HG02885 (cell line): Measurements from ENCODE around the gene CASP9.
A peak's percentile ranks its signal among the peaks of the same experiment; 100 is the strongest.
"Not testable (repeated sequence)": the region's sequence is repeated elsewhere in the genome, so short reads cannot be mapped to it uniquely, and the experiment has no call there.

Source experiments
- ATAC-seq: cut with Tn5 transposase; IDR thresholded peaks from one replicate; pipeline ENCODE4 v1.9.1; 2021; ENCODE audit warnings: mild to moderate bottlenecking; ENCODE audit not compliant: unreplicated experiment, poor library complexity

Gene CASP9

DNA sequence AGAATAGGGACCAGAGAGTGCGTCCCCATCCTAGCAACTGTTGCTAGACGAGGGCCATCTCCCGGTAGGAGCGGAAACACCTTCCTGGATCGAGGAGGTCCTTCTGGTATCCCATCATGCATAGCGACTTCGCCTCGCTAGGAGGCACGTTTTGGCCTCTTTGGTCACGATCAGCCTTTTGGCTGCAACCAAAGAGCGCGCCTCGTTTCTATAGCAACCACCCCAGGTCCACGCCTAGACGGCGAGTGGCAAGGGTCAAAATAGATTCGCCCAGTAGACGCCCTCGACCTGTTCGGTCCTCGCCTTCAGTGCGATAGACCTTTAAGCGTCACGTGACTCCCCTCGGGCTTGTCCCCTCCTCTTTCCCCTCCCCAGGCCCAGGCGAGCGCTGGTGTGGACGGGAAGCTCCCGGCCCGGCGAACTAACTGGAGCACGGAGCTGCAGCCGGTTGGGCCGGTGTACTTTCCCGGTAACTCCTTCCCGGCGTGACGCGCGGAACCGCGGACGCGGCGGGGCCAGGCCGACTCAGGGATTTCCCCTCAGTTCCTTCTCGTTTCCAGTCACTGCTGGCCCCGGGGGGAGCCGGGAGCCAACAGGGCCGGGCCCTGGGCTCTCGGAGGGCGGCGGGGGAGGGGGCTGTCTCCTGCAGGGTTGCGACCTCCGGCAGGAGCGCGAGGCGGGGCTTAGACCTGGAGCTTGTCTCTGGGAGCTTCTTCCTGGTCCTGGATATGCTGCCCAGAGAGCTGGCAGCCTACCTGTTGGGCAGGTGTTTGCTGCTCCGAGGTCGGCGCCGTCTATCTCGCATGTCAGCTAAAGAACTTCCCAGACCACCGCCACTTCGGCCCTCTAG lies 2.7 kb upstream of the CASP9 start, which contains the start of gene DNAJC16:
Gene DNAJC16, plus strand, starts transcription at position 359 of the 850 bp plus-strand sequence. CDS start 2,258 bp downstream, outside the sequence.
- ATAC-seq, result peak; percentile 48

DNA sequence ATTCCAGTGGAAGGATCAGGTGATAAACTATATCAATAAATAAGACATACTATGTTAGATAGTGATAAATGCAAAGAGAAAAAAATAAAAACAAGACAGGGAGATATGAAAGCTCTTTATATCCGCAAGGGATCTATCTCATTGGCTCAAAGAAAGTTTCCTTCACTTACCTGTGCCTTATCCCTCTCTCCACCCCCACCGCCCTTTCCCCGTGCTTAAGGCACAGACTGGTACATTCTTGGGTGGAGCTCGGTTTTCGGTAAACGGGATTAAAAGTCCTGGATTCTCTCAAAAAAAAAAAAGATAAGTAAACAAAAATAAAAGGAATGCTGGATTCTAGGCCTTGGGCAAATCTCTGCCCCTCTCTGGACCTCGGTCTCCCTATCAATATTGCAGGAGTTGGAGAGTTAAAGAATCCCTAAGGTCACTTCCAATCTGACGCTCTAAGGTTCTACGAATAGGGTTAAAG lies 2.0 kb upstream of the CASP9 start:
- ATAC-seq, result no peak

DNA sequence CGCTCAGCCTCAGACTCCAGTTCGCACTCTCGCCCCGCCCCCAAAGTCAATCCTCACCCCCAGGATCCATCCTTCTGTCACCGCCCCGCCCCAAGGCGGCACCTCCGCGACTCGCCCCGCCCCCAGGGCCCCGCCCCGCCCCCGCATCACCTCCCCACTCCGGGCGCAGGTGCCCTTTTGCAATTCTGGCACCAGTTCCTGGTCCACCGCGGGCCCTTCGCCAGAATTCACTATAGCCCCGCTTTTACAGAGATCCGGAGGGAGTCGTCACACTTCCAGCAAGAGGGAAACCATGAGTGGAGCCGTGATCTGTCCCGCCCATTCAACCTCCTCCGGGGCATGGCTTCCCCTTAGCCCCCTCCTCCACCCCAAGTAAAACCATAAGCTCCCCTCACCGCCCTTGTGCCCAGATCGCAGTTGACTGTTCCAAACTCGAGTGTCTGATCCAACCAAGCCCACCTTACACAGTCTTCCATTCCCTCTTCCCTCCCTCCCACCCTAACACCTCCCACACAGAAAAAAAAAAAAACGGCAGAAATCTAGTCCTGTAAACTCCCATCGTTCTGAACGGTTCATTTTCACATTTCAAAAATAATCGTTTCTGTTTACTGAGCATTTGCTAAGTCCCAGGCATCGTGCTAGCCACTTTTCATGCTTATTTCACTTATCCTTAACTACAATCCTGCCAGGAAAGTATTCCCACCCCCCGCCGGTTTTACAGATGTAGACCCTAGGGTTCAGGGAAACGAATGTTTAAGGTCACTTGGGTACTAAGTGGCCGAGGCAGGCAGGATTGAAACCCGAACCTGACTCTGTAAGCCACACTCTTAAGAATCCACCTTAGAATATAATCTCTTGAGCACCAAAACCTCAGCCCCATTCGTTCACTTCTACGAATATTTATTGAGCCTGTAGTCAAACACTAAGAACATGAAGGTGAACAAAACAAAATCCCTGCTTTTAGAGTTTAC lies 1.3 kb upstream of the CASP9 start:
- peak; percentile 55 for ATAC-seq

DNA sequence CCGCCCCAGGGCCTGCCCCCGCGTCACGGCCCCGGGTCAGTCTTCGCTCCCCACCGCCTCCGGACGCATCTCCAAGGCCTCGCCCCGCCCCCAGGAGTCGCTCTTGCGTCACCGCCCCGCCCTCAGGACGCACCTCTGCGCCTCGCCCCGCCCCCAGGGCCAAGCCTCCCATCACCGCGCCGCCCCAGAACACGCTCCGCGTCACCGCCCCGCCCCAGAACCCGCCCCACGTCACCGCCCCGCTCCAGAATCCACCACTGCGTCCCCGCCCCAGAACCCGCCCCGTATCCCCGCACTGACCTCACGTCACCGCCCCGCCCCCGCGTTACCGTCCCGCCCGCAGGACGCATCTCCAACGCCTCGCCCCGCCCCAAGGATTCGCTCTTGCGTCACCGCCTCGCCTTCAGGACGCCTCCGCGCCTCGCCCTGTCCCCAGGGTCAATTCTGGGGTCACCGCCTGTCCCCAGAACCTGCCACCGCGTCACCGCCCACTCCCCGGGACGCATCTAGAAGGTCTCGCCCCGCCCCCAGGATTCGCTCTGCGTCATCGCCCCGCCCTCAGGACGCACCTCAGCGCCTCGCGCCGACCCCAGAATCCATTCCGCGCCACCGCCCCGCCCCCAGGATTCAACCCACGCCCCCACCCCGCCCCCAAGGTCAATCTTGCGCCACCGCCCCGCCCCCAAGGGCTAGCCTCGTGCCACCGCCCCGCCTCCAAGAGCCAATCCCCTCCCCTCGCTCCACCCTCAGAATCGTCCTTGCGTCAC lies 451 bp upstream of the CASP9 start:
- peak; percentile 46 for ATAC-seq

DNA sequence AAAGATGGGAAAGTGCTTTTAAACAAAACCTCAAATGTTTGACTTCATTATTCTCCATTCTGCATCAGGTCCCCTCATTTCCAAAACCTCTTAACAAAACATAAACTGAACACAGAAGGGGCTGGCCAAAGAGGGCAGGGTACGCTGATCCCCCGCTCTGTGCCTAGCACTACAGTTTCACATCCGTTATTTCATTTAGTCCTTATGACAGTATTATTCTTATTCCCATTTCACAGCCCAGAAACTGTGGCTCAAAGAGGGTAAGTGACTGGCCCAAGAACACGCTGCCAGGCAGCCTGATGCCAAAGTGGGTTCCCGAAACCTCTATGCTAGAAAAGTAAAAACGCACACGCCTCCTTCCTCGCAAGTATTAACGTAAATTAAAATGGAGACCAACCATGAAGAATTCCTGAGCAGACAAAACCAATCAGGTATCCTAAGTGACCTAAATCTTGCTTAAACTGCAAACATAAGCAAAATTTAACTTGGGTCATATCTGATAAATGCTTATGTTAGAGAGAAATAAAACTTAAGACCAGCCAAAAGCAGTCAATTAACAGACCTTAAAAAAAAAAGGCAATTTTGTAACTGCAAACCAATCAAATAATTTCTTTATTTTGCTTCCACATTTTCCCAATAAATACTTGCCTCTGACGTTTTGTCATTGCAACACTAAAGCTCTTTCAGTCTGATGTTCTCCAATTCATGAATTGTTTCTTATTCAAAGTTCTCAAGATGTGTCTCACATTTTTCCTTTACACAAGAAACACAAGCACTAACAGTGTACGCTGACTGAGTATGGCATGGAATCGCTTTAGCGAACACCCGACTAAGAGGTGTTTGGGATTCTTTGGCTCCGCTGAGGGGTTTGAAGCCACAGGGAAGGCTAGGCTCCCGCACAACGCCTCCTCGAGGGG lies 653 bp downstream of the CASP9 start:
- ATAC-seq, result no peak

DNA sequence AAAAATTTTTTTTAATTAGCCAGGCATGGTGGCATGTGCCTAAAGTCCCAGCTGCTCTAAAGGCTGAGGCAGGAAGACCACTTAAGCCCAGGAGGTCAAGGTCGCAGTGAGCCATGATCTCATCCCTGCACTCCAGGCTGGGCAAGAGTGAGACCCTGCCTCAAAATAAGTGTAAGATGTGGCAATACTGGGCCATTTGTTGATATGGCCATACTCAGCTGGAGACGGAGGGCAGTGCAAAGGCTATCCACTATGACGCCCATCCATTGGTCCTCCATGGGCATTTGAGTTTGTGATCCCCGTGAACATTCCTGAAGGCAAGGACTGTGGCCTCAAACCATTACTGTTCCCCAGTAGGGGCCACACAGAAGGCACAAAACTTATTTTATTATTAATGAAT lies 1.5 kb downstream of the CASP9 start:
- ATAC-seq, result no peak

DNA sequence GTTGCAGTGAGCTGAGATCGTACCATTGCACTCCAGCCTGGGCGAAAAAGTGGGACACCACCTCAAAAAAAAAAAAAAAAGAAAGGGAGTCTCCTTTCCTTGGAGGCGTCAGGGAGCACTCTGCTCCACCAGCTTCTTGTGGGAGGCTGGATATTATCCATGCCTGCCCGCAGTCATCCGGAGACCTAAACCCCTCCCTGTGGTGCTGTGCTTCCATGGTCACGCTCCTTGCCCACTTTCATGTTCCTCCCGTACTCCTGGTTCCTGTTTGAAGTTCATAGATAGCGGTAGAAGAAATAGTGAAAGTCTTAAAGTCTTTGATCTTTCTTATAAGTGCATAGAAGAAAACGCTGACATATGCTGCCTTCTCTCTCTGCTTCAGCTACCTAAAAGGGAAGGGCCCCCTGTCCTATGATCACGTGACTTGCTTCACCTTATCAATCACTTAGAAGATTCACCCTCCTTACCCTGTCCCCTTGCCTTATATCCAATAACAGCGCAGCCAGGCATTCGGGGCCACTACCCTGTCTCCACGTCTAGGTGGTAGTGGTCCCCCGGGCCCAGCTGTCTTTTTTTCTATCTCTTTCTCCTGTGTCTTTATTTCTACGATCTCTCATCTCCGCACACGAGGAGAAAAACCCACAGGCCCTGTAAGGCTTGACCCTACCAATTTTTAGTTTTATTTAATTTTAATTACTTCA lies 2.7 kb downstream of the CASP9 start:
- ATAC-seq, result not testable (repeated sequence)

DNA sequence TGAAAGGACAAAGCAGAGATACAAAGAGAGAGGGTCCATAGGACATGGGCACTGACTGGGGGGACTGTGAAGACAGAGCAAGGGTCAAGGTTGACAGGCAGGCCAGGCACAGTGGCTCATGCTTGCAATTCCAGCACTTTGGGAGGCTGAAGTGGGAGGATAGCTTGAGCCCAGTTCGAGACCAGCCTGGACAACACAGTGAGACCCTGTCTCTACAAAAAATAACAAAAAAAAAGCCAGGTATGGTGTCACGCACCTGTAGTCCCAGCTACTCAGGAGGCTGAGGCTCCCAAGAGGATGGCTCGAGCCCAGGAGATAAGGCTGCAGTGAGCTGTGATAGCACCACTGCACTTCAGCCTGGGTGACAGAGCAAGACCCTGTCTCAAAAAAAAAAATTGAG lies 4.4 kb downstream of the CASP9 start:
- ATAC-seq, result no peak

DNA sequence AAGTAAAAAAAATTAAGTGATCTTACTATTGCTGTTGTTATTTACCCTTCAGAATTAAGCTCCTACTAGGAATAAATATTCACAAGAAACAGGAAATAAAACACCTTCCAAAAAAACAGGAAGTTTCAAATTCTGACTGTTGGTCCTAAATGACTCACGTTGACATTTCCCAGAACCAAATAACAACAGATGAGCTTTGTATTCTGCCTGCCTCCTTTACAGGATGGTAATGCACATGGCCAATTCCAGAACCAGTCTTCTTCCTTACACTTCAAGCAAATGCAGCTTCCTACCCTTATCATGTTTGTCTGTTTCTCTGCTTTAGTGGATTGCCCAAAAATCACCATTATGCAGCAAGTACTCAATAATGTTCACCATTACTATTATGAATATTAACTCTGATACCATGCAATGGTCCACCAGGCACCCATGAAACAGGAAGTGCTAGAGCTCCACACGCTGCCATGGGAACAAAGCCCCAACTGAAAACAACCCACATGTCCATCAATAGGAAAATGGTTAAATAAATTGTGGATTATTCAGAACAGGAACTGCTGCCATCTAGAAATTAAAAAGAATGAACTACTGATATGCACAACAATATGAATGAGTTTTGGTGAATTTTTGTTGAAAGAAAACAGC lies 8.9 kb downstream of the CASP9 start:
- ATAC-seq, result no peak

DNA sequence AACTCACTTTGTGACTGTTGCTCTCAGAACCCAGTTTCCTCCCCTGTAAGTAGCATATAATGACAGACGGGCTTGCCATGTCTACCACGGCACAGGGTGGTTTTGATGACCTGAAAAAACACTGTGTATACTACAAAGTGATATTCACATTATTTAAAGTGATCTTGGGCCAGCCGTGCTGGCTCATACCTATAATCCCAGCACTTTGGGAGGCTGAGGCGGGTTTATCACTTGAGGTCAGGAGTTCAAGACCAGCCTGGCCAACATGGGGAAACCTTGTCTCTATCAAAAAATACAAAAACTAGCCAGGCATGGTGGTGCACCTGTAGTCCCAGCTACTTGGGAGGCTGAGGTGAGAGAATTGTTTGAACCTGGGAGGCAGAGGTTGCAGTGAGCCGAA lies 9.5 kb downstream of the CASP9 start:
- ATAC-seq, result not testable (repeated sequence)

DNA sequence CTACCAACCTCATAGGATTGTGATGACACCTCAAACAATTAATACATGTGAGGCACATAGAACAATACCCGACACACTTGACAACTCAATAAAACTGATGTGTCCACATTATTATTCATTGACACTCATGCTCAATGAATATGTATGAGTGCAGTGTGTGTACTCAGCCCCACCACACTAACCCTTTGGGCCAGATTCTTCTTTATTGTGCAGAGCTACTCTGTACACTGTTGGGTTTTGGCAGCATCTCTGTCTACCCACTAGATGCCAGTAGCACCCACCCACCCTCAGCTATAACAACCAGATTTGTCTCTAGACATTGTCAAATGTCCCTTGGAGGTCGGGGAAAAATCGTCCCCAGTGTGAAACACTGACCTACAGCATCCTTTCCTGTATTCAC lies 10.1 kb downstream of the CASP9 start:
- ATAC-seq, result no peak

DNA sequence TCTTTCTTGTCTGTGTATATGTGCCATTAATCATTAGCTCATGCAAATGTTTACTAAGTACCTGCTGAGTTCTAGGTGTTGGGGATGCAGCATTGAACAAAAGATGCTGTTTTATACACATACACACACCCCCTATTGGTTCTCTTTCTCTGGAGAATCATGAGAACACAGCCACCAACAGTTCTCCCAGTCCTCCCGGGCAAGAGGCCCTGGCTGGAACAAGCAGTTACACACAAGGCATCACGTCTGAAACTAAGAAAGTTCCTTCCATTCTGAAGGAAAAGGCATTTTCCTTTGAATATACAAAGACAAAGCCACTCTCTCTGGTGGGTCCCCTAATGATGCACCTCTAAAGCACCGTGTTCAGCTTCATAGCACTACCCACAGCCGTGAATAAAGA lies 10.8 kb downstream of the CASP9 start:
- ATAC-seq, result no peak

DNA sequence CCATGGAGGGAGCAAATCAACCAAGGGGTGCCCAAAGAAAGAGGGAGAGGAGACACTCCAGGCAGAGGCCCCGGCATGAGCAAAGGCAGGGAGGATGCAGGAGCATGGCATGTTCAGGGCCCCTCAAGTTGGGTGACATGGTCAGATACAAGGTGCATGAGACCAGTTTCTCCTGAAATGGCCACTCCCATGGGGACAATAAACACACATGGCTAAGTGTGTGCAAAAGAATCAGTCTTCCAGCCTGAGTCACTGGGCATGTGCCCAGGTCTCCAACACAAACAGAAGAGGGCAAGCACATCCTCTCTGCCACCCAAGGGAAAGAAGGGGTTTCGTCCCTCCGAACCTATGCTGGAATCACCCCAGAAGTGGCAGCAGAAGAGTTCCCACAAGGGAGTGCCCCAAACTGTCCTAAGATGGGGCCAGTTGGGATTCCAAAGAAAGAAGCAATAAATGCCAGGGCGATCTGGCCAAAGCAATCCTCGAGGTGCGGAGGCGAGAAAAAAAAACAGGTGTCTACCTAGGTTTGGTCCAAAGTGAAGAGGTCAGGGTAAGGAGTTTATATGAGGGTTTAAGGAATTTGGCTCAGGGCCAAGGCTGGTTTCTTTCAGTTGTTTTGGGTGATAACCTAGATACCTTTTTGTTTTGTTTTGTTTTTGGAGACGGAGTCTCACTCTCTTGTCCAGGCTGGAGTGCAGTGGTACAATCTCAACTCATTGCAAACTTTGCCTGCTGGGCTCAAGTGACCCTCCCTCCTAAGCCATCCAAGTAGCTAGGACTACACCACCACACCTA lies 13.2 kb downstream of the CASP9 start:
- no peak for ATAC-seq

DNA sequence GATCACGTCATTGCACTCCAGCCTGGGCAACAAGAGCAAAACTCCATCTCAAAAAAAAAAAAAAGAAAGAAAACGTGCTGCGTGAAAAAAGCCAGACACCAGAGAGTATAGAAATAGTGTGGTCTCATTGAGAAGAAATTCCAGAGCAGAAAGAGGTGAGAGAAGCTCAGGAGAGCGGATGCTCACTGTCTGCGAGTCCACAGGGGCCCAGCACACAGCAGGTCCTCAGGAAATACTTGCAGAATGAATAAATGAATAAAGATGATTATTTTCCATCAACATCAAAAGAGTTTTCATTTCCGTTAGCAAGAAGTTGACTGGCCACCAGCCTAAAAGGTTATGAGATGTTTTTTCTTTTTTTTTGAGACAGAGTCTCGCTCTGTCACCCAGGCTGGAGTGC lies 14.4 kb downstream of the CASP9 start:
- ATAC-seq, result no peak

DNA sequence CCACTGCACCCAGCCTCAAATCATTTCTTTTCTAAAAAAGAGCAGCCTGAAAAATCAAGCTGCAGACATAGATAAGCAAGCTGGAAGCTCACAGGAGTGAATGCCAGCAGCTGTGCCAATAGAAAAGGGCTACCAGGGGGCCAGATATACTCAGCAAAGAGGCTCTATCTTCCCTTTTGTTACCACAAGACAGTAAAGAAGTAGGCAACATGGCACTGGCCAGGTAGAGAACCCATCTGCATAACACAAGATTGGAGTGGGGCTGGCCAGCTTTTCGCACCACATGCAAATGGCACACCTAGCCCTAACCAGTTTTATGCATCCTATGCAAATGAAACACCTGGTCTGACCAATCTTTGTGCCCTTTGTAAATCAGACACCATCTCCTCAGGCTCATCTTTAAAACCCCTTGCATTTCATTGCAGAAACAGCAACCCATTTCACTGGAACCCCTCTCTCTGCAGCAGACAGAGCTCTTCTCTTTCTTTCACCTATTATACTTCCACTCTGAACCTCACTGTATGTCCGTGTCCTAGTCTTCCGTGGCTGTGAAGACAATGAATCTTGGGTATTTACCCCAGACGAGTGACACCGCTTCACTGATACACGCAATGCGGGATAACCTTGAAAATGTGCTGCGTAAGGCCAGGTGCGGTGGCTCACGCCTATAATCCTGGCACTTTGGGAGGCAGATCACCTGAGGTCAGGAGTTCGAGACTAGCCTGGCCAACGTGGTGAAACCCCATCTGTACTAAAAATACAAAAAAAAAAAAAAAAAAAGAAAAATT lies 15.1 kb downstream of the CASP9 start:
- ATAC-seq, result no peak

DNA sequence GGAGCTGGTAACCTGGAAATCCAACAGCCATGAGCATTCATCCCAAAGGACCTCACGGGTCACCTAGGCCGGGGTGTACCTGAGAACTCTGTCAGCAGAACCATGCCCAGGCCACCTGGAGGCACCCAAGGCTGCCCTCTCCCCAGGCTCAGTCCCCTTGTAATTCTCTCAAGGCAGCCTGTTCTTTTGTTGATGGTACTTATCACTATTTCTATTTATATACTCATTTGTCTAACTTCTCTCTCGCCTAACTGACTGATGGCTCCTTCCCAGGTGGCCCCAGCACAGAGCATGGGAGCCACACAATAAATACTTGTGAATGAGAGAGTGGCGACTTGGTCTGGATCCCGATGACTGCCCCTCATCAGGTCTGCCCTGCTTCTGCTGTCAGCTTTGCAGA lies 16.7 kb downstream of the CASP9 start:
- no peak for ATAC-seq

DNA sequence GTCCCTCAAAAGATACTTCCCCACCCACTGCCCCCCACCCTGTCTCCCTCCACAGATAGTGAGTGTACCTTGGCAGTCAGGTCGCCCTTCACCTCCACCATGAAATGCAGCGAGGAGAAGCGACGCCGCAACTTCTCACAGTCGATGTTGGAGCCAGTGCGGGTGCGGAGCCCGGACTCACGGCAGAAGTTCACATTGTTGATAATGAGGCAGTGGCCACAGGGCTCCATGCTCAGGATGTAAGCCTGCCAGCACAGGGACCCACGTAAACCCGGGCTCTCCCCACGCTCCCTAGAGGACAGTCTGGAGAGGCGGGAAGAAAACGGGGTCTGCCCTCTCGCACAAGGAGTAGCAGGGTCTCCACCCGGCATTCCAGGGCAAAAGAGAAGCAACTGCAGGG lies 17.2 kb downstream of the CASP9 start:
- no peak for ATAC-seq
